Keratinocyte (primary cell): ENCODE measurements around the gene GABARAPL1. TPM values are rescaled to one million over a fixed set of nuclear protein-coding genes. Genes with fewer than 3 reads are reported as not detected.
A peak's percentile ranks its signal among the peaks of the same experiment; 100 is the strongest.

Experiments used
- DNase-seq: peaks from one replicate; pipeline ENCODE4 v3.0.0-alpha.2; 2011; ENCODE audit warnings: low read depth, missing footprints, low spot score
- FAIRE-seq: peaks from 2 replicates; lab custom pipeline; 2011; peaks lifted over from hg19 to GRCh38; lab: Jason Lieb, UNC
- H2AFZ ChIP-seq: 2 replicates; pipeline ENCODE4 v1.6.0; 2012; ENCODE audit warnings: low read length, control low read depth, inconsistent platforms; ENCODE audit not compliant: control insufficient read depth
- H3K27ac ChIP-seq: 2 replicates; pipeline ENCODE4 v1.5.1; 2011; ENCODE audit warnings: low read length; ENCODE audit not compliant: control insufficient read depth, insufficient read depth
- H3K27me3 ChIP-seq: 3 replicates; pipeline ENCODE4 v1.6.0; 2011; ENCODE audit warnings: low read length; ENCODE audit not compliant: control insufficient read depth, insufficient read depth; ENCODE audit errors: extremely low read depth
- H3K36me3 ChIP-seq, 2 experiments: 2 replicates in 1 of 2; 3 replicates in 1 of 2; pipeline ENCODE4 v1.5.1; 2011; ENCODE audit warnings: low read length in 2 of 2, mild to moderate bottlenecking in 1 of 2; ENCODE audit not compliant: control insufficient read depth in 2 of 2, insufficient read depth in 2 of 2; ENCODE audit errors: extremely low read depth in 1 of 2
- H3K4me1 ChIP-seq: 3 replicates; pipeline ENCODE4 v1.5.1; 2011; ENCODE audit warnings: low read length; ENCODE audit not compliant: control insufficient read depth, insufficient read depth; ENCODE audit errors: extremely low read depth
- H3K4me2 ChIP-seq: 3 replicates; pipeline ENCODE4 v1.6.0; 2011; ENCODE audit warnings: low read depth, low read length; ENCODE audit not compliant: control insufficient read depth, insufficient read depth; ENCODE audit errors: extremely low read depth
- H3K4me3 ChIP-seq, 3 experiments: fragments of 200-600 bp in 1 of 3; sonication (generic) in 1 of 3; 2 replicates in 2 of 3; 3 replicates in 1 of 3; pipeline ENCODE4 v1.5.1; 2011 to 2016; ENCODE audit warnings: low read length in 3 of 3, mild to moderate bottlenecking in 3 of 3, control low read depth in 2 of 3, inconsistent platforms in 1 of 3, low read depth in 1 of 3, mixed read lengths in 1 of 3, mixed run types in 1 of 3, moderate library complexity in 1 of 3; ENCODE audit not compliant: control insufficient read depth in 2 of 3, insufficient read depth in 2 of 3; ENCODE audit errors: extremely low read depth in 1 of 3
- H3K79me2 ChIP-seq: 2 replicates; pipeline ENCODE4 v1.6.0; 2012; ENCODE audit warnings: low read length; ENCODE audit not compliant: control insufficient read depth, insufficient read depth
- H3K9ac ChIP-seq: 3 replicates; pipeline ENCODE4 v1.6.0; 2011; ENCODE audit warnings: low read length; ENCODE audit not compliant: control insufficient read depth, insufficient read depth; ENCODE audit errors: extremely low read depth
- H3K9me1 ChIP-seq: 3 replicates; pipeline ENCODE4 v1.6.0; 2011; ENCODE audit warnings: low read length; ENCODE audit not compliant: control insufficient read depth, insufficient read depth; ENCODE audit errors: extremely low read depth
- H3K9me3 ChIP-seq: 2 replicates; pipeline ENCODE4 v1.5.1; 2012; ENCODE audit warnings: low read depth, low read length; ENCODE audit not compliant: control insufficient read depth
- H4K20me1 ChIP-seq: 3 replicates; pipeline ENCODE4 v1.6.0; 2011; ENCODE audit warnings: low read length; ENCODE audit not compliant: control insufficient read depth, insufficient read depth; ENCODE audit errors: extremely low read depth
- EZH2 ChIP-seq: IDR thresholded peaks from one replicate; pipeline ENCODE4 v1.6.1; 2012; ENCODE audit warnings: inconsistent platforms, mild to moderate bottlenecking, low read length, moderate library complexity
- dilution Hi-C: fragments of 300-500 bp; cut with MboI; formaldehyde crosslinking; loops from one replicate; pipeline ENCODE4 v1.7.0; 2020; ENCODE audit warnings: low sequenced_read_pairs; ENCODE audit not compliant: extremely low pct_ligation_motif_present
- polyA plus RNA-seq, 5 experiments: library from polyadenylated mRNA; depleted of rRNA in 3 of 5; stranded (reverse) in 3 of 5; stranded (forward) in 1 of 5; unstranded in 1 of 5; fragments of >200 nt; gene quantifications; 1 replicate in 1 of 5; 2 replicates in 3 of 5; 3 replicates in 1 of 5; pipeline versions ENCODE4 v1.2.1 to v1.2.3, GENCODE V29; 2011 to 2012; ENCODE audit warnings: missing spikeins in 2 of 5, low read depth in 1 of 5, low replicate concordance in 1 of 5
- TF ChIP-seq, protein P1 (sequence below), 3 experiments: IDR thresholded peaks in 1 of 3; conservative IDR thresholded peaks in 1 of 3; optimal IDR thresholded peaks in 1 of 3; 2 replicates in 2 of 3; 3 replicates in 1 of 3; pipeline versions ENCODE3 to v1.5.1; 2011; ENCODE audit warnings: low read length in 3 of 3, mild to moderate bottlenecking in 3 of 3, moderate library complexity in 2 of 3, control low read depth in 1 of 3, inconsistent platforms in 1 of 3; ENCODE audit not compliant: insufficient read depth in 2 of 3; ENCODE audit errors: extremely low read depth in 1 of 3

GABARAPL1 gene
- polyA plus RNA-seq, 1 donor (not counting 4 experiments of a cell fraction or from before 2014, with no cell fraction given): 24.3 TPM

- dilution Hi-C loops: no loop called here
These were observed 21.9 kb downstream of the GABARAPL1 start for GRCh38 chr12:10234562-10234961.

GRCh38 chr12:10235761-10236631 lies 23.3 kb downstream of the GABARAPL1 start:
- H3K9me1 ChIP-seq: no peaks in the 10 kb centered on the region
- H3K9me3 ChIP-seq: peaks cover 1% of the 10 kb centered on the region
- H3K4me2 ChIP-seq: no peak overlapping the region
- H3K36me3 ChIP-seq: no peaks in the 10 kb centered on the region
- no peak overlapping the region for H2AFZ ChIP-seq
- dilution Hi-C loops: no loop called here
- FAIRE-seq (peak; percentile 67), DNase-seq (no peak)
- TF ChIP-seq EZH2: no peak
- TF ChIP-seq, protein P1, sequence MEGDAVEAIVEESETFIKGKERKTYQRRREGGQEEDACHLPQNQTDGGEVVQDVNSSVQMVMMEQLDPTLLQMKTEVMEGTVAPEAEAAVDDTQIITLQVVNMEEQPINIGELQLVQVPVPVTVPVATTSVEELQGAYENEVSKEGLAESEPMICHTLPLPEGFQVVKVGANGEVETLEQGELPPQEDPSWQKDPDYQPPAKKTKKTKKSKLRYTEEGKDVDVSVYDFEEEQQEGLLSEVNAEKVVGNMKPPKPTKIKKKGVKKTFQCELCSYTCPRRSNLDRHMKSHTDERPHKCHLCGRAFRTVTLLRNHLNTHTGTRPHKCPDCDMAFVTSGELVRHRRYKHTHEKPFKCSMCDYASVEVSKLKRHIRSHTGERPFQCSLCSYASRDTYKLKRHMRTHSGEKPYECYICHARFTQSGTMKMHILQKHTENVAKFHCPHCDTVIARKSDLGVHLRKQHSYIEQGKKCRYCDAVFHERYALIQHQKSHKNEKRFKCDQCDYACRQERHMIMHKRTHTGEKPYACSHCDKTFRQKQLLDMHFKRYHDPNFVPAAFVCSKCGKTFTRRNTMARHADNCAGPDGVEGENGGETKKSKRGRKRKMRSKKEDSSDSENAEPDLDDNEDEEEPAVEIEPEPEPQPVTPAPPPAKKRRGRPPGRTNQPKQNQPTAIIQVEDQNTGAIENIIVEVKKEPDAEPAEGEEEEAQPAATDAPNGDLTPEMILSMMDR (optimal IDR thresholded peaks at IDR 0.05 in 1 of 3, IDR thresholded peaks at IDR 0.05 in 1 of 3, conservative IDR thresholded peaks at IDR 0.05 in 1 of 3; ENCODE audit: extremely low read depth in 1 of 3, insufficient read depth in 2 of 3, low read length in 3 of 3): peak; percentile 63 to 92 (median 82)
- H3K9ac ChIP-seq: no peak overlapping the region
- H3K4me3 ChIP-seq: no peak overlapping the region
- H3K4me1 ChIP-seq: no peaks in the 10 kb centered on the region
- no peak overlapping the region for H3K27ac ChIP-seq
- H4K20me1 ChIP-seq: no peaks in the 10 kb centered on the region
- H3K79me2 ChIP-seq: no peaks in the 10 kb centered on the region
- no peaks in the 10 kb centered on the region for H3K27me3 ChIP-seq

More at GRCh38 chr12:10234562-10234961, 21.9 kb downstream of the GABARAPL1 start:
- no peaks in the 10 kb centered on the region for H3K9me1 ChIP-seq
- FAIRE-seq (no peak), DNase-seq (no peak)
- no peak overlapping the region for H3K4me2 ChIP-seq
- no peaks in the 10 kb centered on the region for H4K20me1 ChIP-seq
- no peak overlapping the region for H2AFZ ChIP-seq
- H3K27me3 ChIP-seq: no peaks in the 10 kb centered on the region
- TF ChIP-seq, protein P1 (optimal IDR thresholded peaks at IDR 0.05 in 1 of 3, IDR thresholded peaks at IDR 0.05 in 1 of 3, conservative IDR thresholded peaks at IDR 0.05 in 1 of 3; ENCODE audit: extremely low read depth in 1 of 3, insufficient read depth in 2 of 3, low read length in 3 of 3): no peak
- TF ChIP-seq EZH2: no peak
- peaks cover 1% of the 10 kb centered on the region for H3K9me3 ChIP-seq
- H3K4me1 ChIP-seq: no peaks in the 10 kb centered on the region
- no peak overlapping the region for H3K9ac ChIP-seq
- H3K36me3 ChIP-seq: no peaks in the 10 kb centered on the region
- no peaks in the 10 kb centered on the region for H3K79me2 ChIP-seq
- H3K4me3 ChIP-seq: no peak overlapping the region
- no peak overlapping the region for H3K27ac ChIP-seq
